Ishikawa (cell line): ENCODE measurements around the gene FADS2.

Experiments
- CEBPB ChIP-seq: IDR thresholded peaks from 2 replicates; pipeline ENCODE4 v1.6.1; 2012
- CREB1 ChIP-seq: IDR thresholded peaks from 2 replicates; pipeline ENCODE4 v1.6.1; 2012; ENCODE audit warnings: low read depth
- EGR1 ChIP-seq: IDR thresholded peaks from 2 replicates; pipeline ENCODE4 v1.6.1; 2012
- EP300 ChIP-seq: IDR thresholded peaks from 2 replicates; pipeline ENCODE4 v1.6.1; 2012; ENCODE audit warnings: borderline replicate concordance
- FOXM1 ChIP-seq: IDR thresholded peaks from 2 replicates; pipeline ENCODE4 v1.6.1; 2012; ENCODE audit warnings: low read depth, borderline replicate concordance
- MAX ChIP-seq: IDR thresholded peaks from 2 replicates; pipeline ENCODE4 v1.6.1; 2012
- NFIC ChIP-seq: IDR thresholded peaks from 2 replicates; pipeline ENCODE4 v1.6.1; 2012
- RAD21 ChIP-seq: IDR thresholded peaks from 2 replicates; pipeline ENCODE4 v1.6.1; 2012; ENCODE audit warnings: low read depth
- REST ChIP-seq: IDR thresholded peaks from 2 replicates; pipeline ENCODE4 v1.6.1; 2012; ENCODE audit warnings: low read depth, mild to moderate bottlenecking
- TAF1 ChIP-seq: IDR thresholded peaks from 2 replicates; pipeline ENCODE4 v1.6.1; 2012; ENCODE audit warnings: low read depth, mild to moderate bottlenecking
- TCF12 ChIP-seq: IDR thresholded peaks from 2 replicates; pipeline ENCODE4 v1.6.1; 2012; ENCODE audit warnings: low read depth
- TEAD4 ChIP-seq: IDR thresholded peaks from 2 replicates; pipeline ENCODE4 v1.6.1; 2012
- USF1 ChIP-seq: IDR thresholded peaks from 2 replicates; pipeline ENCODE4 v1.6.1; 2012
- YY1 ChIP-seq: IDR thresholded peaks from 2 replicates; pipeline ENCODE4 v1.6.1; 2012; ENCODE audit warnings: low read depth
- ZBTB7A ChIP-seq: IDR thresholded peaks from 2 replicates; pipeline ENCODE4 v1.6.1; 2012; ENCODE audit warnings: low read depth

The FADS2 gene

GRCh38 chr11:61812736-61813411 lies 15.2 kb upstream of the FADS2 start:
- TF ChIP-seq RAD21 (no peak), TEAD4 (no peak), CREB1 (no peak), USF1 (no peak), TCF12 (no peak), EGR1 (no peak), CEBPB (no peak), NFIC (no peak), ZBTB7A (no peak), MAX (no peak), REST (no peak), YY1 (no peak), EP300 (no peak), FOXM1 (no peak), TAF1 (no peak)

GRCh38 chr11:61814247-61814957 lies 13.7 kb upstream of the FADS2 start:
- no peak for TF ChIP-seq RAD21
- no peak for TF ChIP-seq TCF12
- TF ChIP-seq FOXM1, result no peak
- TF ChIP-seq REST, result no peak
- TF ChIP-seq NFIC, result no peak
- TF ChIP-seq EP300, result no peak; the same call in 1 of the 2 replicates
- no peak for TF ChIP-seq TEAD4

- TF ChIP-seq CREB1, result no peak; the same call in 1 of the 2 replicates
- TF ChIP-seq TCF12, result no peak; the same call in none of the 2 replicates
- TF ChIP-seq EP300, result no peak
- TF ChIP-seq NFIC, result 0 out of 2 replicates have a peak, but pooled peaks have one; percentile 11
- TF ChIP-seq MAX, result peak; percentile 41; the same call in 1 of the 2 replicates
- peak; percentile 55; the same call in 1 of the 2 replicates for TF ChIP-seq YY1
- no peak for TF ChIP-seq REST
- peak; percentile 70 for TF ChIP-seq TAF1
These were observed 12.9 kb upstream of the FADS2 start for GRCh38 chr11:61814958-61815789.
